ENCODE measurements around the gene CYP2A6.
A peak's percentile ranks its signal among the peaks of the same experiment; 100 is the strongest.

The CYP2A6 gene

DNA sequence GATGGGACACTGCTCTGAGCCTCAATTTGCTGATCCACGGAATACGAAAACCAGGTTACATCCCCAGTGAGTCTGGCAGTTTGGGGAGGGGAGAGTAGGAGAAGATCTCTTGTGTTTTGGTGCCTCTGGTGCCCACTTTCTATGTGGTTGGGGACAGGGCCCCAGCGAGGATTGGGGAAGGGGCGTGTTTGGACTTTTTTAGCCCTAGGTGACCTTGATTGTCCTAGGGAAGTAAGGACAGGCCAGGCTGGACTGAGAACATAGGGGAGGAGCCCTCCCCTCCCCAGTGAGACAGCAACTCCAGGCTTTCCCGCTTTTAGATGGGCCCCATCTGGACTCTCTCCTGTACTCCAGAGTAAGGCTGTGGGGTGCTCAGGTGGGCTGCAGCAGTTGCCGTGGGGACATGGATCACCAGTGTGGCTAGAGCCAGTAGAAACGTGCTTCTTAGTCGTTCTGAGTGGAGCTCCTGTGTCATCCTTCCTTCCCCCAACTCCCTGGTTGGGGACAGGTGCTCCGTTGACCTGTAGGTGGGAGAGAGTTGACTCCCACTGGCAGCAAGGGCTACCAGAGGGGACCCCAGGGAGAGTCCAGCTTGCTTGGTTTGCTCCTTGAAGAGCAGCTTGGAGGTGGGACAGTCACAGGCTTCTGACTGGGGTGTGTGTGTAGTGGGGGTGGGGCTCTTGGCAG, 46.9 kb downstream of the CYP2A6 start:
- no peak for DNase-seq (ENCODE audit: low read depth in 2 of 3, low spot score in 2 of 3)

DNA sequence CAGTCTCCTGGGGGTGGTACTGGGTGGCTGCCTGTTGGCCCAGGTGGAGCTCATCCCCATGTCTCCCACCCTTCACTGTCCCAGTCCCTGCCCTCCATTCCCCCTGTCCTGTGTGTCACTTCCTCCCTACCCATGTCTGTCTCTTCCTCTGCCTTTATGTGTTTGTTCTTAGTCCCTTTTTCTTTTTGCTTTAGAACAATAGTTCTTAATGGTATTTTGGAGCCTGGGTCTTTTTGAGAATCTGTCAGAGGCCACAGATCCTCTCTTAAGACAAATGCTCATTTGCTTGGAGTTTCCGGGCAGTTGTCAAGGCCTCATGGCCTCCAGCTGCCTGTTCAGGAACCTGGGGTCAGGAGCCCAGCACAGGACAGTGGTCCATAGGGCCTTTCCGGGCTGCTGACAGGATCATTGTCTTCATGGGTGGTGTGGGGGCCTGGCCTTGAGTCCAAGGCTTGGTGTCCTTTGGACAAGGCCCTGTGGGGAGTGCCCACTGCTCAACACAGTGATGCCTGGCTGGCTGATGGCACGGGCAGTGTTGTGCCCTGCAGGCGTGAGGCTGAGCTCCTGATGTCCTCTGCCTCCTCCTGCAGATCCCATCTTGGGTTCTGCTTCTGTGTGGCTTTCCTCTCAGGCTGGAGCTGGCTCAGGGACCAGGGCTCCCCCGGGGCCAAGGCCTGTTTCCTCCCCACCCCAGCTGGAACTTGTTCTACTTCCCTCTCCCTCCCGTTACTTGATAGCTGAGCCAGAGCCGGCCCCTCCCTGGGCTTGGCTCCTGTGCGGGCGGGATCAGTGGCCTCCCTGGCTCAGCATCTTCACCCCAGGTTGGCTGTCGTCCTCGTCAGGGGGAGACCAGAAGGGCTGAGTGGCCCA, 47.7 kb downstream of the CYP2A6 start:
- no peak for DNase-seq (ENCODE audit: low read depth in 2 of 3, low spot score in 2 of 3)

DNA sequence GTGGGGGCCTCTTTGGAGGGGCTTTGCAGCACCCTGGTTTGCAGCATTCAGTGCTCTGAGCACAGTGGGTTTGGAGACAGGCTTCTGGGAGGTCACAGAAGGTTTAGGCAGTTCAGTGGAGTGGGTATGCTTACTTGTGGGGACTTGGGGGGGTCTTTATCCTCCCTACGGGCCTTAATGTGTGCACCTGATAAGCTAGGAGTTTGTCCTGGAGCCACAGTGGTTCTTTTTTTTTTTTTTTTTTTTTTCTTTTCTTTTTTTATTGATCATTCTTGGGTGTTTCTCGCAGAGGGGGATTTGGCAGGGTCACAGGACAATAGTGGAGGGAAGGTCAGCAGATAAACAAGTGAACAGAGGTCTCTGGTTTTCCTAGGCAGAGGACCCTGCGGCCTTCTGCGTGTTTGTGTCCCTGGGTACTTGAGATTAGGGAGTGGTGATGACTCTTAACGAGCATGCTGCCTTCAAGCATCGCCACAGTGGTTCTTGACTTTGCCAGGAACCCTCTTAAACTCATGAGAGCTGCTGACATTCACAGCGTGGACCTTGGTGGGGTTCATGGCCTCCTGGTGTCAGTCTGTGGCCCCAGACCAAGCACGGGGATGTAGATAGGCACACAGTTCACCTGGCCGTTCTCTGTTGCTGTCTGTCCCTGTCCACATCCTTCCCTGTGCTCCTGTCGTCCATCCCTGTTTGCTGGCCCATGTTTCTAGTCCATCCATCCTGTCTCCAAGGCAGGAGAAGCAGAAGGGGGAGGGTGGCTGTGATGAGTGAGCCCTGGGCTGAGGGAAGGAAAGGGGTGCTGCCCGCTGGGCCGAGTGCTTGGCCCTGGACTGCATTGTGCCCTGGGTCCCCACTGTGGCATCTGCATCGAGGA, 48.6 kb downstream of the CYP2A6 start:
- DNase-seq (ENCODE audit: low read depth in 2 of 3, low spot score in 2 of 3) = no peak

DNA sequence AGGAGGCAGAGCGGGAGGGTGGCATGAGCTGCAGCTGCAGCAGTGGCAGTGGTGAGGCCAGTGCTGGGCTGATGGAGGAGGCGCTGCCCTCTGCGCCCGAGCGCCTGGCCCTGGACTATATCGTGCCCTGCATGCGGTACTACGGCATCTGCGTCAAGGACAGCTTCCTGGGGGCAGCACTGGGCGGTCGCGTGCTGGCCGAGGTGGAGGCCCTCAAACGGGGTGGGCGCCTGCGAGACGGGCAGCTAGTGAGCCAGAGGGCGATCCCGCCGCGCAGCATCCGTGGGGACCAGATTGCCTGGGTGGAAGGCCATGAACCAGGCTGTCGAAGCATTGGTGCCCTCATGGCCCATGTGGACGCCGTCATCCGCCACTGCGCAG, 49.3 kb downstream of the CYP2A6 start:
- DNase-seq (ENCODE audit: low read depth in 2 of 3, low spot score in 2 of 3) = no peak

DNA sequence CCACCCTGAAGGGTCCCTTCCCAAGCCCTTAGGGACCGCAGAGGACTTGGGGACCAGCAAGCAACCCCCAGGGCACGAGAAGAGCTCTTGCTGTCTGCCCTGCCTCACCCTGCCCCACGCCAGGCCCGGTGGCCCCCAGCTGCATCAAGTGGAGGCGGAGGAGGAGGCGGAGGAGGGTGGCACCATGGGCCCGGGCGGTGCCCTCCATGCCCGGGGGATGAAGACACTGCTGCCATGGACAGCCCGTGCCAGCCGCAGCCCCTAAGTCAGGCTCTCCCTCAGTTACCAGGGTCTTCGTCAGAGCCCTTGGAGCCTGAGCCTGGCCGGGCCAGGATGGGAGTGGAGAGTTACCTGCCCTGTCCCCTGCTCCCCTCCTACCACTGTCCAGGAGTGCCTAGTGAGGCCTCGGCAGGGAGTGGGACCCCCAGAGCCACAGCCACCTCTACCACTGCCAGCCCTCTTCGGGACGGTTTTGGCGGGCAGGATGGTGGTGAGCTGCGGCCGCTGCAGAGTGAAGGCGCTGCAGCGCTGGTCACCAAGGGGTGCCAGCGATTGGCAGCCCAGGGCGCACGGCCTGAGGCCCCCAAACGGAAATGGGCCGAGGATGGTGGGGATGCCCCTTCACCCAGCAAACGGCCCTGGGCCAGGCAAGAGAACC, 49.8 kb downstream of the CYP2A6 start:
- no peak for DNase-seq (ENCODE audit: low read depth in 2 of 3, low spot score in 2 of 3)

DNA sequence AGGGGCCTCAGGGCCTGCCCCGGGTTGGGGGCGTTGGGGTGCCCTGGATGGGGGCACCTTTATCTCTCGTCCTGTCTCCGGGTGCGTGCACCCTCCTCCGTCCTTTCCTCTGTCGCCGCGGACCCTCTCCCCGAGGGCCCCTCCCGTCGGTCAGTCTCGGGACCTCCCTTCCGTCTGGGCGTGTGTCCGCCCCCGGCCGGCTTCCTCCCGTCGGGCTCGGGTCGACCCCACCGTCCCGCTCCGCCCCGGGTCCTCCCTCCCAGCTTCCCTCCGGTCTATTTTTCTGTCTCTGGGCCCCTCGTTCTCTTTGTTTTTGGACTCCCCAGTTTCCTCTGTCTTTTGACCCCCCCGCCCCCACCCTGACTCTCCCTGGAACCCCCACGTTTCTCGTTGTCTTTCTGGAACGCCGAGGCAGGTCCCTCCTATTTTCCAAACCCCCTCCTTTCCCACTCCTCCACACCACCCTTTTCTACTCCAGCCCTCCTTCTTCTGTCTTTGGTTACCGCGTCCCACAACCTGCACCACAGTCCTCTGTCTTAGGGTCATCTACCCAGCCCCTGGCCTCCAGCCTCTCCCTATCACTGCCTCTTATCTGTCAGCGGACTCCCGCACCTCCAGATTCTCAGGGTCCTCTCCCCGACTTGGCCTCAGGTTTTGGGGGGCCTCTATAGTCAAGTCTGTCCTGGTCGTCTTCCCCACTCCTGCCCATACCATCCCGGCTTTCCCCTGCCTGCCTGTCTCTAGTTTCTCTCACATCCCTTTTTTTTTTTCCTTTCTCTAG, 50.5 kb downstream of the CYP2A6 start:
- no peak for DNase-seq (ENCODE audit: low read depth in 2 of 3, low spot score in 2 of 3)

DNA sequence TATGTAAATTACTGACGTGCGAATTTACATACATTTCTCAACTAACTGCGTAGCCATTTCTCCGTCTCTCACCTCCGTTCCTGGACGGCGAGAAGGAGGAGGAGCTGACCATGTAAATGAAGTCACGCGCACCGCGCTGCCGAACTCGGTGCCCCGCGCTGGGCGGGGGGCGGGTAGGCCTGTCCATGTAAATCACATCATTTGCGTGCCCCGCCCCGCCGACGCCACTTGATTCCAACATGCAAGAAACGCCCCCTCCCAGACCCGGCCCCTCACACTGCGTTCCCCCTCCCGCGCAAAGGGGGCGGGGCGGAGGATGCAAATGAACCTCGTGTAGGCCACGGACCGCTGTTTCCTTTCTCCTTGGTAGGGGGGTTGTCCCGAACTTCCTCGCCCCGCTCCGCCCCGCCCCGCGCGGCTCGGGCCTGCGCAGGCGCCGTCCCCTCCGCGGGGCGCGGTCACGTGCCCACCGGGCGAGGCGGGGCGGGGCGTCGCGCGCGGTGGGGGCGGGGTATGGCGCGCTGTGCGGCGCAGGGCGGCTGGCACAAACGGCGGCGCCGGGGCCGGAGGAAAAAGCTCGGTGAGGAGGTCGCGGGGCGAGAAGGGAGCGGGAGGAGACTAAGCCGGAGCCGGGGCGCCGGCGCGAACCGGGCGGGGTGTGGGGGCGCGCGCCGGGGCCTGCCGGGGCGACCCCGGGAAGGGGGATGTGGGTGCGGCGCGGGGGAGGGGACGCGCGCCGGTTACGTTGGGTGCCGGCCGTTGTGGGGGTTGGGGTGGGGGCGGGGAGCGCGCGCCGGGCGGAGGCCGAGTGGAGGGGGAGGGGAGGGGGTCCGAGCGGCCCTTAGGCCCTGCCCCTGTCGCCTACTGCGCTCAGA, 51.3 kb downstream of the CYP2A6 start, which contains the start of gene EGLN2:
Gene EGLN2, plus strand, starts transcription at position 509 of the 875 bp plus-strand sequence. CDS start 1,382 bp downstream, outside the sequence.
- peak; percentile 98 to 100 (median 99) for DNase-seq (ENCODE audit: low read depth in 2 of 3, low spot score in 2 of 3)

DNA sequence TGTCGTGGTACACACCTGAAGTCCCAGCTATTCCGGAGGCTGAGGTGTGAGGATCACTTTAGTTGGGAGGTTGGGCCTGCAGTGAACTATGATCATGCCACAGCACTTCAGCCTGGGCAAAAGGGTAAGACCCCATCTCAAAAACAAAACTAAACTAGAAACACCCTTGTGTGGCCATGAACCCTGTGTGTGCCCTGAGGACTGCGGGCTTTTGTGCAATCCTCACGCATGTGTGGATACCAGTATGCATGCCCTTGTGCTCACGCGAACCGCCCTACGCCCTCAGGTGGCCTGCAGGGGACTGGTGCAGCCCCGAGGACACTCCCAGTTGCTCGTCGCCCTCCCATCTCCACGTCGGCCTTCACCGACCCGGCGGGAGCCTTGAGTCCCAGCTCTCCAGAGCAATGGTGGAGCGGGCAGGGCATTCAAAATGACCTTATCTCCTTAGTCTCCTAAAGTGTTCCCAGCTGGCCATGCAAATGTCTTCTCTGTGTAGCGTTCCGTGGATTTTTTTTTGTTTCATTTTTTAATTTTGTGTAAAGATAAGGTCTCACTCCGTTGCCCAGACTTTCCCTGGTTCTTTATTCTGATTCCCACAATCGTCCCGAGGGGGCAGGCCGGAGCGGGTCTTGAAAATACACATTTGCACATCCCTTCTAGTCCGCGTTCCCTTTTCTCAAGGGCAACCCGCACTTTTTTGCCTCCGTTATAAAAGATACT, 52.1 kb downstream of the CYP2A6 start:
- no peak for DNase-seq (ENCODE audit: low read depth in 2 of 3, low spot score in 2 of 3)

DNA sequence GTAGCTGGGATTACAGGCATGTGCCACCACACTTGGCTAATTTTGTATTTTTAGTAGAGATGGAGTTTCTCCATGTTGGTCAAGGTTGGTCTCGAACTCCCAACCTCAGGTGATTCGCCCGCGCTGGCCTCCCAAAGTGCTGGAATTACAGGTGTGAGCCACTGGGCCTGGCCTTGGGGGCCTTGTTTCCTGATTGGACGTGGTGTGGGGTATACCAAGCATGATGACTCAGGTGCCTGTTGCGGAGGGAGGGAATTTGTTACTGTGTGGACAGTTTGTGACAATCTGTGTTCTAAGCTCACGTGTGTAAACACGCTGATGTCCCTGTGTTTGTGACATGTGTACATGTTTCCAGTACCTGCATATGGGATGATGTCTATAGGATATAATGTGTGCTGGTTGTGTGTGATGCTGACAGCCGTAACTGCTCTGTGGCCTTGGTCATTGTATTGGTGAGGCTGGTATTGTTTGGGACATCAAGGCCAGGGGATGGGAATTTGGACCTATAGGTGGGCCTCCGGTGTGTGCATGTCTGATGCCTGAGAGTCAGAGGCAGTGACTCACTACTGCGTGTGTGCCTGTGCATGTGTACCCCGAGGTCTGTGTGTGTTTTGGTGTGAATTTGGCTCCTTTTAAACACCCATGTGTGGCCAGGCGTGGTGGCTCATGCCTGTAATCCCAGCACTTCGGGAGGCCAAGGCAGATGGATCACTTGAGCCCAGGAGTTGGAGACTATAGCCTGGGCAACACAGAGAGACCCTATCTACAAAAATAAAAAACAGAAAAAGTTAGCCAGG, 52.9 kb downstream of the CYP2A6 start:
- DNase-seq (ENCODE audit: low read depth in 2 of 3, low spot score in 2 of 3) = no peak

Measured in activated CD8-positive, alpha-beta memory T cell treated with anti-CD3 and anti-CD28 coated beads for 48 hours (primary cell).